Stimulated activated CD4-positive, alpha-beta T cell treated with anti-CD3 and anti-CD28 coated beads, TNF-alpha, amount 100 ng/mL, for 24 hours (primary cell): ENCODE data around the gene ARHGAP22.

ENCODE experiments used
- DNase-seq, 3 experiments: peaks; one replicate each; pipeline ENCODE4 v3.0.0-alpha.2; 2020; ENCODE audit warnings: low read depth in 3 of 3

ARHGAP22 gene

GRCh38 chr10:48552946-48553564 is 51.8 kb downstream of the ARHGAP22 start:
- no peak for DNase-seq

GRCh38 chr10:48551861-48552591 is 52.8 kb downstream of the ARHGAP22 start:
- DNase-seq, result peak in 1 of 3 experiments; percentile 9

- DNase-seq, result no peak
These were observed 53.9 kb downstream of the ARHGAP22 start for GRCh38 chr10:48550977-48551376.

- no peak for DNase-seq
These were observed 54.7 kb downstream of the ARHGAP22 start for GRCh38 chr10:48550071-48550691.

- no peak for DNase-seq
These were observed 55.6 kb downstream of the ARHGAP22 start for GRCh38 chr10:48549236-48549635.

GRCh38 chr10:48548531-48549135 is 56.2 kb downstream of the ARHGAP22 start:
- DNase-seq, result no peak

- no peak for DNase-seq
These were observed 56.9 kb downstream of the ARHGAP22 start for GRCh38 chr10:48547981-48548380.

GRCh38 chr10:48547061-48547895 is 57.6 kb downstream of the ARHGAP22 start:
- DNase-seq, result no peak

- DNase-seq, result no peak
These were observed 59.3 kb downstream of the ARHGAP22 start for GRCh38 chr10:48545462-48546145.

- no peak for DNase-seq
These were observed 61.6 kb downstream of the ARHGAP22 start for GRCh38 chr10:48543182-48543844.

- DNase-seq, result no peak
These were observed 62.2 kb downstream of the ARHGAP22 start for GRCh38 chr10:48542471-48543181.

GRCh38 chr10:48541144-48541795 is 63.6 kb downstream of the ARHGAP22 start:
- no peak for DNase-seq

GRCh38 chr10:48538611-48539010 is 66.3 kb downstream of the ARHGAP22 start:
- DNase-seq, result no peak

- DNase-seq, result no peak
These were observed 67.7 kb downstream of the ARHGAP22 start for GRCh38 chr10:48536916-48537890.

GRCh38 chr10:48536156-48536500 is 68.7 kb downstream of the ARHGAP22 start:
- DNase-seq, result no peak

- no peak for DNase-seq
These were observed 69.3 kb downstream of the ARHGAP22 start for GRCh38 chr10:48535416-48536155.

GRCh38 chr10:48533951-48534720 is 70.7 kb downstream of the ARHGAP22 start:
- DNase-seq, result no peak
